ENCODE data around the gene ERG. TPM values are rescaled to one million over a fixed set of nuclear protein-coding genes. Genes with fewer than 3 reads are reported as not detected.

The ERG gene
- total and polyA plus RNA-seq, 12 donors: 9.5 to 30.5 (median 16.0) TPM

- H3K27me3 ChIP-seq: peaks cover 0 to 4% (median 0%) of the 10 kb centered on the region in 7 donors
- DNase-seq (no peak), ATAC-seq (no peak)
- TF ChIP-seq, protein P1, sequence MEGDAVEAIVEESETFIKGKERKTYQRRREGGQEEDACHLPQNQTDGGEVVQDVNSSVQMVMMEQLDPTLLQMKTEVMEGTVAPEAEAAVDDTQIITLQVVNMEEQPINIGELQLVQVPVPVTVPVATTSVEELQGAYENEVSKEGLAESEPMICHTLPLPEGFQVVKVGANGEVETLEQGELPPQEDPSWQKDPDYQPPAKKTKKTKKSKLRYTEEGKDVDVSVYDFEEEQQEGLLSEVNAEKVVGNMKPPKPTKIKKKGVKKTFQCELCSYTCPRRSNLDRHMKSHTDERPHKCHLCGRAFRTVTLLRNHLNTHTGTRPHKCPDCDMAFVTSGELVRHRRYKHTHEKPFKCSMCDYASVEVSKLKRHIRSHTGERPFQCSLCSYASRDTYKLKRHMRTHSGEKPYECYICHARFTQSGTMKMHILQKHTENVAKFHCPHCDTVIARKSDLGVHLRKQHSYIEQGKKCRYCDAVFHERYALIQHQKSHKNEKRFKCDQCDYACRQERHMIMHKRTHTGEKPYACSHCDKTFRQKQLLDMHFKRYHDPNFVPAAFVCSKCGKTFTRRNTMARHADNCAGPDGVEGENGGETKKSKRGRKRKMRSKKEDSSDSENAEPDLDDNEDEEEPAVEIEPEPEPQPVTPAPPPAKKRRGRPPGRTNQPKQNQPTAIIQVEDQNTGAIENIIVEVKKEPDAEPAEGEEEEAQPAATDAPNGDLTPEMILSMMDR (IDR thresholded peaks at IDR 0.05): no peak
- no peaks in the 10 kb centered on the region for H3K9me3 ChIP-seq
- H3K4me3 ChIP-seq: no peak overlapping the region
- 82 to 85% methylated on average over 3 of the region's 3 CpGs for WGBS, 2 donors
- H3K27ac ChIP-seq: no peak overlapping the region
- H3K36me3 ChIP-seq: no peaks in the 10 kb centered on the region
- intact Hi-C loops (cut with DNase I): loop anchor here in 1 of 10 donors (10.0 kb wide), 1 partner anchor 180 kb away; no protein-coding TSS in a partner anchor
- H3K4me1 ChIP-seq: no peaks in the 10 kb centered on the region
Measured at GRCh38 chr21:38534591-38534990, 36.3 kb upstream of the ERG start.

GRCh38 chr21:38533887-38534286 is 35.6 kb upstream of the ERG start:
- intact Hi-C loops (cut with DNase I): loop anchor here in 1 of 10 donors (10.0 kb wide), 1 partner anchor 181 kb away; no protein-coding TSS in a partner anchor
- peaks cover 0 to 4% (median 0%) of the 10 kb centered on the region in 7 donors for H3K27me3 ChIP-seq
- no peak for DNase-seq
- no peaks in the 10 kb centered on the region for H3K36me3 ChIP-seq
- 51 to 54% methylated on average over 2 of the region's 2 CpGs for WGBS, 2 donors
- no peaks in the 10 kb centered on the region for H3K9me3 ChIP-seq
- H3K4me3 ChIP-seq: no peak overlapping the region
- TF ChIP-seq, protein P1 (IDR thresholded peaks at IDR 0.05): no peak
- no peak for ATAC-seq
- H3K4me1 ChIP-seq: no peaks in the 10 kb centered on the region
- no peak overlapping the region for H3K27ac ChIP-seq

DNA sequence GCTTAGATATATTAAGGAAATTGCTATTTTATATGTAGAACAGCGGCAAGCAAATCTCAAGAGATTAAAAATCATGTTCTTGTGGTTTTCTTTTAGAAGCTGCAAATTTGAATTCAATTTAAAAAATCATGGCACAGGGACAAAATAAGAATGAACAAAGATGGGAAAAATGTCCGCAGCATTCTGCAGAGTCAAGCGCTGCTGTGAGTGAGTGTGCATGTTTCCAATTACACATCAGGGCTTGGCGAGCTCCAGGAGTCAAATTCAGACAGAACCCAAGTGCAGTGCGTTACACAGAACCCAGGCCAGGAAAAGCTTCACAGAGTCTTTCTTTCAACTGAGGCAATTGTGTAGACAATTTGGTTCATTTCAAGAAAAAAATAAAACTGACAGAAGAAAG is 33.3 kb upstream of the ERG start:
- intact Hi-C loops (cut with DNase I): loop anchor here in 1 of 10 donors (10.0 kb wide), 1 partner anchor 183 kb away; no protein-coding TSS in a partner anchor
- Histone ChIP-seq H3K4me1 (no peaks in the 10 kb centered on the region), H3K27ac (no peak overlapping the region), H3K27me3 (peaks cover 0 to 4% (median 0%) of the 10 kb centered on the region in 7 donors), H3K9me3 (no peaks in the 10 kb centered on the region), H3K4me3 (no peak overlapping the region), H3K36me3 (no peaks in the 10 kb centered on the region)
- 69 to 78% methylated on average over 5 of the region's 5 CpGs for WGBS, 2 donors
- TF ChIP-seq, protein P1 (IDR thresholded peaks at IDR 0.05): no peak
- peak in 2 of 8 donors; percentile 67 for ATAC-seq
- DNase-seq: peak in 1 of 2 donors; percentile 9

DNA sequence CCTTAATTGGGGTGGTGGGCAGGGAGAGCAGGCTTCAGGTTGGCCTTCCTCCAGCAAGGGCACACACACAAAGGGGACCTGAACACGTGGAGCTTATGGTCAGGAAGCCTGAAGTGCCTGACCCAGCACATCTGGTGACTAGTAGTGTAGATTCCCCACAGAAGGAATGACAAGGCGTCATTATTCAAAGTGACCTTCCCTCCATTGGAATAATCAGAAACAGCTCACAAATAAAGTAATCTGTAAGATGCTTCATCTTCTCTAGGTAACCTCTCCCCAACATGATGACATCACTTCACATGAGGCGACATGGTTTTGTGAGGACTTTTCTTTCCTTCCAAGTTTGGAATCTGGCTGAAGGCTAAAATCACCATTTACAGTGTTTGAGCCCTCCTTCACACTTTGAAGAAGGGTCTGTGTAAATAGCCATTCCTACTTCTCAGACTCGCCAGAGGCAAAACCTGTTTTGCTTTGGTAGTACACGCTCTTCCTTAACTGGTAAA is 32.8 kb upstream of the ERG start:
- TF ChIP-seq, protein P1 (IDR thresholded peaks at IDR 0.05): no peak
- intact Hi-C loops (cut with DNase I): loop anchor here in 1 of 10 donors (10.0 kb wide), 1 partner anchor 184 kb away; no protein-coding TSS in a partner anchor
- no peak for ATAC-seq
- Histone ChIP-seq H3K9me3 (no peaks in the 10 kb centered on the region), H3K27ac (no peak overlapping the region), H3K4me3 (no peak overlapping the region), H3K36me3 (no peaks in the 10 kb centered on the region), H3K27me3 (peaks cover 0 to 3% (median 0%) of the 10 kb centered on the region in 7 donors), H3K4me1 (no peaks in the 10 kb centered on the region)
- DNase-seq: no peak
- WGBS, 2 donors: 78 to 84% methylated on average over 5 of the region's 5 CpGs

Measured in heart right ventricle (tissue), 16 donors.